HL-60/S4 treated with phorbol 12-myristate 13-acetate at 8.2 ng/mL for 4 days and 3 days (cell line): ENCODE measurements around the gene DOCK2.
"Not testable (repeated sequence)": the region's sequence is repeated elsewhere in the genome, so short reads cannot be mapped to it uniquely, and the experiment has no call there.

ENCODE experiments used
- in situ Hi-C: fragments of 300-500 bp; cut with MboI; formaldehyde crosslinking; loops from 2 replicates; pipeline ENCODE4 v1.15.0; 2022; ENCODE audit warnings: low sequenced_read_pairs

The DOCK2 gene

GRCh38 chr5:169752566-169752965 lies 115.5 kb downstream of the DOCK2 start:
- in situ Hi-C loops: not testable (repeated sequence)

DNA sequence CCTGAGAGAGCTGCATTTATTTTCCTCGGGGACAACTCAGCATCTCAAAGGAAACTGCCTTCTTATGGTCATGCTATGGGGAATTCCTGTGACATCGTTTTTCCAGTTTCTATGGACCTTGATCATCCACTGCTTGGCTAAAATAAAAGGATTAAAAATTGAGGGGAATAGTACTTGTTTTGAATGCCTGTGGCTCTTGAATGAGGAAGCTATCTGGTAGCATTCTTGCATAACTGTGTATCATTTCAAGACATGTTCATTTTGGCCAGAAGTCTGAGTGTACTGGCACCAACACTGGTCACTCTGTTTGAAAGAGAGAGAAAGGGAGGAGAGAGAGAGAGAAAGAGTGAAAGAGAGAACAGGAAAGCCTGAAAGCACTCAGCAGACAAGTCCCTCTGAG lies 116.7 kb downstream of the DOCK2 start:
- in situ Hi-C loops: no loop called here

GRCh38 chr5:169754737-169755136 lies 117.7 kb downstream of the DOCK2 start:
- in situ Hi-C loops: no loop called here

- in situ Hi-C loops: no loop called here
Measured at GRCh38 chr5:169756071-169756765, 119.1 kb downstream of the DOCK2 start.

DNA sequence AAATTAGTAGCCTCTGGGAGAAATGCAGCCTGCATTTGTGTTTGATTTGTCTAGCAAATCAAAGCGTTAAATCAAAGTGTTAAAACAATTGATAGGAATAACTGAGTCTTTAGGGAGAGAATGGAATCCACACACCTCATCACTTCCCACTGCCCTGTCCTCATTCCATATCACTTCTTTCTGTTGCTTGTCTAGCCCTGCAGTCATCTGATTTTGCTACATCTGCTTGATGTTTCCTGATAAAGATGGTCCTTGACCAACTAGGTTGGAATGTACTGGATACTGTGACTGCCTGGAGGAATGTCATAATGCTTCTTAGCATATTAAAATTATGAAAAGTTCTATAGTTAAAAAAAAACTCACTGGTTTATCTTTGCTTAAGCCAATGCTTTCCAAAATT lies 119.9 kb downstream of the DOCK2 start:
- in situ Hi-C loops: no loop called here

DNA sequence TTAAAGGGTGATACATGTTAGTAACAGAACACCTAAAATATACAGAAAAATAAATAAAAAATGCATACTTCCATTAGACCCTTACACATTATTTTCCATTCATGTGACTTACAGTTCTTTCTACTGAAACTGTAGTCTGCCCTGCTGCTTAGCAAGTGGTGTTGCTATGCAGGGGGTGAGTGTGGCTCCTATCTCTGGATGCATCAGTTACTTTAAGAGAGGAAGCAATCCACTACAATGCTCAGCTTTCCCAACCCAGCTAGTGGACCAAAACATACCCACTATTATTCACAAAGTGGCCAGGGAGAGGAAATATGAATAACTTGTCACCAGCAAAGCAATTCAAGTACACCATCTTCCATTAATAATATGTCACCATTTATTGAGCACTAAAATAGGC lies 121.8 kb downstream of the DOCK2 start:
- in situ Hi-C loops: no loop called here

GRCh38 chr5:169760229-169760628 lies 123.2 kb downstream of the DOCK2 start:
- in situ Hi-C loops: no loop called here

DNA sequence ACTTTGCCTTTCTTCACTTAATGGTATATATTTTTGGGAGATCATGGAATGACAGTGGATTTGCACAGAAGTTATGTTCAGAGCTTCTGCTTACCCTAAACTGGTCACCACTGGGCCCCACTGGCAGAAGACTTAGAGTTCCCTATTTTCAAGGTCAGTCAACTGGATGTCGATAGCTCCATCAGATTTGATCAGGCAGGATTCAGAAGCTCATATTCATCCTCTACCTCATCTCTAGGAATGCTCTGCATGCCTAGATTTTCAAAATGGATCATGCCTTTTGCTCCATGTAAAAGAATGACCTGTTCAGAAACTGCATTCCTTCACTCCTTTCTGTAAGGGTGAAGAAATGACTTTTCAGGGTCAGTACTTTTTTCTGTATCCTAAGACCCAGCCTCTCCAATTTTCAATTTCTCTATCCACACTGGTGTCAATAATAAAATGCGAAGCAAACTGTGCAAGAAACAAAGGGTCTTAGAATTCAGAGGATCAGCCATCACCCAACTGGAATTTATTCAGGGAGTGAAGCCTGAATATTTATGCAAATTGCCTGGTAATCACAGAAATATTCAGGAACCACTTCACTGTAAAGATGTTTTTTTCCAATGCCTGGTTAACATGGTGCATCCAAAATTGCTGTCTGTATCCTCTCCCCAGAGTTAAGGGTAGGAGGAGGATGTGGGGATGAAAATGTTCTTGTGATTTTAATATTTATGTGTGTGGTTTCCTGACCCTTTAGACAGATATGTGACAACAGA lies 125.4 kb downstream of the DOCK2 start:
- in situ Hi-C loops: no loop called here

DNA sequence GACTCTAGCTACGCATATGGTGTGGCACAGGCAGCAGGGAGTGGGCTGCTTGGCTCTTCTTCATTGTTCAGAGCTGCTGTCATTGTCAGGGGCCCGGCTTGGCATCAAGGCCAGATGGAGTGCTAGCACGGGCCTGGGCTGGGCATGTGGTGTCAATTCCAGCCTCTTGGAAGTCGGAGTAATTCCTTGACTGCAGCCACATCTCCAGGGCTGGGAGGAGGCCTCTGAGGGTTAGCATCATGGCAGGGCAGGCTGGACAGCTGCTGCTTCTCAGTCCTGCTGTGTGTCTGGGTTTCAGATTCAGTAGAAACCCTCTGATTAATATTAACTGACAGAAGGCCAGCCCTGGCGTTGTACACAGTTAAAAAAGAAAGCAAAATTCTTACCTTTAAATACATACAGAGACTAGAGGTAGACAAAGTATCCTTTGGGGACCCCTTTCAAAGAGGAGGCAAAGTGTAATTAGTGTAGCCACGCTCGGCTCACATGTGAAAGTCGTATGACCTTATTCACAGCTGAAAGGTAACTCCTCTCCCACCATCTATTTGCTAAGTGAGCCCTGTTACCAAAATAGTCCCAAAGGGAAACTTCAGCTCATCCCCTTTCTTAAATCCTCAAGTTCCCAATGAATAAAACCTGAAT lies 126.4 kb downstream of the DOCK2 start:
- in situ Hi-C loops: no loop called here

GRCh38 chr5:169764018-169764378 lies 126.9 kb downstream of the DOCK2 start:
- in situ Hi-C loops: no loop called here

DNA sequence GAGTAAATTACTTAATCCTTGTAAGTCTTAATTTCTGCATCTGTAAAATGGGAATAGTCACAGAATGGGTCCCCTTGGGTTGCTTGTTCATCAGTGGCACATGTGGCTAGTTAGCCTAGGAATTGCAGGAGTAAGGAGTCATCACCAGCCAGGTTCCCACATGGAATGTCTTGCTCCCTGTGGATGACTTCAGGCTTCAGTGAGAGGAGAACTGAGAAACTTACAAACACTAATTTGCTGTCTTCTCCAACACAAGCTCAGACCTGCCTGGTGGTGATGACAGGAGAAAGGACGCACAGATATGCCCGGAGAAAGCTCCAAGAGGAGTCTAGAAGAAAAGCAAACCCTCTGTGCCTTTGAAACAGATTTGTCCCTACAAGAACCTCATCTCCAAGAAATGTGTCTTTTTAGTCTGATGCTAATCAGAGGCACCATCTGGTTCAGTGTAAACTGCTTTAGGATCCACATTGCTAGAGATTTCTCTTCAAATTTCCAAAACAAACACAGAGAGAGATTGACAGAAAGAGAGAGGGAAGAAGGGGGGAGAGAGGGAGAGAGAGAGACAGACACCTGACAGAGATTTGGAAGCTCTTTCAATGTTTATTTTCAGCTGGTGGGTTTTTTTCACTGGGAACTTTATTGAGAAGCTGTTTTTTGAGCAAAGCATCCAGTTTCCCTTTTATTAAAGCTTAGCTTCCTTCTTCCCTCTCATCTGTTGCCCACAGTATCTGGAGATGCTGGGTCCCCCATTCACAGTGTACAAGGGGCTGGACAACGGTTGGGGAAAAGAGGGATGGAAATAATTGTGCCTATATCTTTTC lies 128.3 kb downstream of the DOCK2 start:
- in situ Hi-C loops: no loop called here

GRCh38 chr5:169766943-169767342 lies 129.9 kb downstream of the DOCK2 start:
- in situ Hi-C loops: not testable (repeated sequence)

DNA sequence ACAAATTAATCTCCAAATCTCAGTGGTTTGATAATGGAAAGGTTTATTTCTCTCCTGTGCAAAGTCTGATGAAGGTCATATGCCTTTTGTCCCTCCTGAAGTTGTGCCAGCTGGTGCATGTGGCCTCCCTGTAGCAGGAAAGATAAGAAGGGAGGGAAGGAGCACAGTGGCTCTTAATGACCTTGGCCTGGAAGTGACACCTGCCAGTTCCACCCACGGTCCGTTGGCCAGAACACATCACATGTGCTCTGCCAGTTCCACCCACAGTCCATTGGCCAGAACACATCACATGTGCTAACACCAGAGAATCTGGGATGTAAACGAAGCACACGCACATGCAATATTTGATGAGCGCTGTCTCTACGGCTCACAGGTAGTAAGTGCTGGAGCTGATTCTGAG lies 130.9 kb downstream of the DOCK2 start:
- in situ Hi-C loops: no loop called here

DNA sequence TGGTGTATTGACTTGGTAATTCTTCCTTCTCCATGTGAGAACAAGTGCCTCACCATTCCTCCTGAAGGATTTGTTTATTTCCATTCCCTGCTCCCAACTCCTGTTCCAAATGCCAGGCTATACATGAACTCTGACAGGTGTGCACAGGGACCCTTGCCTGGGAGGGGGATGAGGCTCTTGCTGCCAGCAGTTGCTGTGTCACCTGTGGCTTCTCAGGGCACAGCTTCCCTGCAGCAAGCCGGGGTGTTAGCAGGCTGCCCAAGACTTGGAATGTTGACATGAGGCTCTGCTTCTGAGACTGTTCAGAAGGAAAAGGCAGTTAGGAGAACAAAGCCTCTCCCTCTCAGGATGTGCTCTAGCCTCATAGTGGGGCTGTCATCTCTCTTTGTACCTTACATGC lies 131.3 kb downstream of the DOCK2 start:
- in situ Hi-C loops: no loop called here

DNA sequence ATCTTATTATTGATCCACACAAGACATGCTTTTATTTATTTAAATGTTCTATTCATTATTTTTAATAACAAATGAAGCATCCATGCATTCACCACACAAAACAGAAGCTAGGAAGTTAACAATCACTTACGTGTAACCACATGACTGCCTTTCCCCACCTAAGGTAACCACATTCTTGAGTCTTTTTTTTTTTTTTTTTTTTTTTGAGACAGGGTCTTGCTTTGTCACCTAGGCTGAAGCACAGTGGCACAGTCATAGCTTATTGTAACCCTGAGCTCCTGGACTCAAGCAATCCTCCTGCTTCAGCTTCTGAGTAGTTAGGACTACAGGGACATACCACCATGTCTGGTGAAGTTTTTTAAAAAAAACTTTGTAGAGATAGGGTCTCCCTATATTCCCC lies 133.0 kb downstream of the DOCK2 start:
- in situ Hi-C loops: no loop called here

DNA sequence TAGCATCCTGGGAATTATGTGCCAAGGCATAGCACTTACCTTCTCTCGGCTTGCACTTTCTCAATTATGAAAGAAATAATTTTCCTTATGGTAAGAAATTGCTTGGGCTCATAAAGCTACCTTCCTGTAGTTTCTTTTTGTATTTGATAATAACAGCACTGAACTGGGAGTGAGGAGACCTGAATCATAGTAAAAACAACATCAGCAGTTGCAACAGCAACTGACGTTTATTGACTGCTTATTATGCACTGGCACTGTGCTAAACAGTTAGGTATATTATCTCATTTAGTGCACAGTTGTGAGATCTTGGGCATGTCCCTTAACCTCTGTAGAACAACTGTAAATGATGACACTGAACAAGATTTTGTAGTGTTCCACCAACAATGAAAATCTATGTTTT lies 135.2 kb downstream of the DOCK2 start:
- in situ Hi-C loops: no loop called here

DNA sequence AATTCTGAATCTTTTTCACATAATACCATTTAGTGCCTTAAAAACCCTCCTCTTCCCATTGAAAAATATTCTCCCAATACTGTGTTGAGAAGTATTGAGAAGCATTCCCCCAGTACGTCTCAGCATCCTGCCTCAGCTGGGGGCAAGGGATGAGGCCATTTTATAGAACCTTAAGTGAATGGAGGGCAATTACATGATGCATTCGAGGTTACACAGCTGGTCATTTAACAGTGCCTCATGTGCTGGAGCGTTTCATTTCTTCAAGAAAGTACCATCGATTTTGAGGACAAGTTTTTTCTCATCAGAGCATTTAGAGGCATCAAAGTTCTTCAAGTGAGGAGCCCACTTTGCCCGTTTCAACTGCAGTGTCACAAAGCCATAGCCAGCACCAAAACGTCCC lies 135.6 kb downstream of the DOCK2 start:
- in situ Hi-C loops: no loop called here

GRCh38 chr5:169777159-169777558 lies 140.1 kb downstream of the DOCK2 start:
- in situ Hi-C loops: no loop called here

GRCh38 chr5:169778622-169779596 lies 141.8 kb downstream of the DOCK2 start:
- in situ Hi-C loops: no loop called here
